ENCODE data around the gene SLC9A1.

GRCh38 chr1:27139980-27140379 is 14.9 kb downstream of the SLC9A1 start:
- TF ChIP-seq, protein P1, sequence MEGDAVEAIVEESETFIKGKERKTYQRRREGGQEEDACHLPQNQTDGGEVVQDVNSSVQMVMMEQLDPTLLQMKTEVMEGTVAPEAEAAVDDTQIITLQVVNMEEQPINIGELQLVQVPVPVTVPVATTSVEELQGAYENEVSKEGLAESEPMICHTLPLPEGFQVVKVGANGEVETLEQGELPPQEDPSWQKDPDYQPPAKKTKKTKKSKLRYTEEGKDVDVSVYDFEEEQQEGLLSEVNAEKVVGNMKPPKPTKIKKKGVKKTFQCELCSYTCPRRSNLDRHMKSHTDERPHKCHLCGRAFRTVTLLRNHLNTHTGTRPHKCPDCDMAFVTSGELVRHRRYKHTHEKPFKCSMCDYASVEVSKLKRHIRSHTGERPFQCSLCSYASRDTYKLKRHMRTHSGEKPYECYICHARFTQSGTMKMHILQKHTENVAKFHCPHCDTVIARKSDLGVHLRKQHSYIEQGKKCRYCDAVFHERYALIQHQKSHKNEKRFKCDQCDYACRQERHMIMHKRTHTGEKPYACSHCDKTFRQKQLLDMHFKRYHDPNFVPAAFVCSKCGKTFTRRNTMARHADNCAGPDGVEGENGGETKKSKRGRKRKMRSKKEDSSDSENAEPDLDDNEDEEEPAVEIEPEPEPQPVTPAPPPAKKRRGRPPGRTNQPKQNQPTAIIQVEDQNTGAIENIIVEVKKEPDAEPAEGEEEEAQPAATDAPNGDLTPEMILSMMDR (IDR thresholded peaks at IDR 0.05; ENCODE audit: low read depth, low read length), result no peak
- TF ChIP-seq EZH2phosphoT487 (IDR thresholded peaks at IDR 0.05; ENCODE audit: low read depth), result no peak
